Osteoblast (primary cell): ENCODE results near the gene CSTB. TPM values are rescaled to one million over a fixed set of nuclear protein-coding genes. Genes with fewer than 3 reads are reported as not detected.

Experiments used
- DNase-seq: peaks from one replicate; pipeline ENCODE4 v3.0.0; 2011; ENCODE audit warnings: low spot score, mixed read lengths; ENCODE audit not compliant: insufficient read length; ENCODE audit errors: missing footprints
- H2AFZ ChIP-seq: 2 replicates; pipeline ENCODE4 v1.6.0; 2011; ENCODE audit warnings: mild to moderate bottlenecking, low read length
- H3K27ac ChIP-seq: 2 replicates; pipeline ENCODE4 v1.5.1; 2011; ENCODE audit warnings: mild to moderate bottlenecking, low read depth, low read length, moderate library complexity
- H3K27me3 ChIP-seq: 2 replicates; pipeline ENCODE4 v1.6.0; 2012; ENCODE audit warnings: mild to moderate bottlenecking, control low read depth, inconsistent platforms, low read length, moderate library complexity; ENCODE audit not compliant: insufficient read depth
- H3K36me3 ChIP-seq: 2 replicates; pipeline ENCODE4 v1.5.1; 2011; ENCODE audit warnings: mild to moderate bottlenecking, low read length, control low read depth, moderate library complexity; ENCODE audit not compliant: insufficient read depth
- H3K4me1 ChIP-seq: 2 replicates; pipeline ENCODE4 v1.5.1; 2011; ENCODE audit warnings: mild to moderate bottlenecking, low read length, control low read depth, moderate library complexity; ENCODE audit not compliant: insufficient read depth
- H3K4me2 ChIP-seq: 2 replicates; pipeline ENCODE4 v1.6.0; 2011; ENCODE audit warnings: mild to moderate bottlenecking, low read length; ENCODE audit not compliant: insufficient read depth
- H3K4me3 ChIP-seq: fragments of 200-600 bp; sonication (generic); 3 replicates; pipeline ENCODE4 v1.5.1; 2012; ENCODE audit warnings: mild to moderate bottlenecking, low read length, inconsistent platforms; ENCODE audit not compliant: insufficient read depth
- H3K79me2 ChIP-seq: 2 replicates; pipeline ENCODE4 v1.6.0; 2012; ENCODE audit warnings: mild to moderate bottlenecking, low read length, control low read depth, inconsistent platforms; ENCODE audit not compliant: insufficient read depth
- H3K9me3 ChIP-seq: 2 replicates; pipeline ENCODE4 v1.5.1; 2011; ENCODE audit warnings: low read depth, low read length, control low read depth
- H4K20me1 ChIP-seq: 2 replicates; pipeline ENCODE4 v1.6.0; 2012; ENCODE audit warnings: mild to moderate bottlenecking, low read length, control low read depth; ENCODE audit not compliant: insufficient read depth
- CTCF ChIP-seq: IDR thresholded peaks from 2 replicates; pipeline ENCODE4 v1.5.1; 2011; ENCODE audit warnings: mild to moderate bottlenecking, low read depth, low read length, moderate library complexity; ENCODE audit errors: extremely low read depth
- total RNA-seq: library from RNA; depleted of rRNA; stranded (reverse); fragments of >200 nt; gene quantifications from 2 replicates; pipeline ENCODE4 v1.2.3, GENCODE V29; 2012

Gene CSTB
- total RNA-seq, 1 donor: 14.8 TPM

DNA sequence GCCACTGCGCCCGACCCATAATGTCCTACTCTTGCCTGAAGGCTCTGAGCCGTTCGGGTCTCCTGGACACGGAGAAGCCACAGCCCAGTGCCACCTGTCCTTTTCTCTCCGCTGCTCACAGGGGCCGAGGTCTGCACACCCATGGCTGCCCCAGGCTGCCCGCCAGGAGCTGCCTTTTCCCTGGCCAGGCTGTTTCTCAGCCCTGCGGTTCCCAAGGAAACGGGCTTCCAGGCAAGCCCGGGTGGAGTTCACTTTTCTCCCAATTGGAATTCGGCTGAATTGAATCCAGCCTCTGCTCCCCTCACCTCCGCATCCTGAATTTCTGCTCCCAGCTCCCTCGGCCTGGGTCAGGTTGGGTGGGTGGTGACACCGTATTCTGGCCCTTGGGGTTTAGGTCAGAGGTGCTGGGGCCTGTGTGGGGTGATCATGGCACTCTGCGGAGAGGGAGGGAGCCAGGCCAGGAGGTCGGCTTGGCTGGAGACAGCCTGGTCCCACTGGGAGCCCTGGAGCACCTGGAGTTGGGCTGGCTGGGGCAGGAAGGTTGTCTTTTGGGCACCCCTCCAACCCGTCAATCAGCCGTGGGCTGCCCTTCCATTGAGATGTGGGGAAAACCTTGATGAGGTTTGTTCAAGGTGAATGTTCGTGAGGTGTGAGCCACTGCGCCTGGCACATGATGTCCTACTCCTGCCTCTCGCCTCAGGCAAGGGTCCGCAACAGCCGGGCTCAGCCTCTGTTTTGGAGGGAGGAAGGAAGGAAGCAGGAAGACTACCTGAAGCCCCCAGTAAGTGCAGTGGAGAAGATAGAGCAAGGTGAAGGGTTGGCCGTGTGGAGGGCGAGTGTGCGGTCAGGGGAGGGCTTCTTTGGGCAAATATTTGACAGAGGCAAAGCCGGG lies 38.4 kb upstream of the CSTB start:
- Histone ChIP-seq H3K4me3 (no peak overlapping the region), H2AFZ (no peak overlapping the region), H3K79me2 (no peaks in the 10 kb centered on the region), H3K27ac (no peak overlapping the region), H4K20me1 (no peaks in the 10 kb centered on the region), H3K9me3 (peaks cover 7% of the 10 kb centered on the region), H3K27me3 (peaks cover 7% of the 10 kb centered on the region), H3K4me1 (peaks cover 2% of the 10 kb centered on the region), H3K36me3 (no peaks in the 10 kb centered on the region), H3K4me2 (no peak overlapping the region)
- no peak for TF ChIP-seq CTCF
- DNase-seq: peak; percentile 93

GRCh38 chr21:43813656-43813980 lies 37.5 kb upstream of the CSTB start:
- no peak for DNase-seq
- Histone ChIP-seq H3K27me3 (peaks cover 7% of the 10 kb centered on the region), H2AFZ (no peak overlapping the region), H3K79me2 (no peaks in the 10 kb centered on the region), H3K9me3 (peaks cover 4% of the 10 kb centered on the region), H3K4me2 (no peak overlapping the region), H4K20me1 (no peaks in the 10 kb centered on the region), H3K4me3 (no peak overlapping the region), H3K36me3 (no peaks in the 10 kb centered on the region), H3K4me1 (peaks cover 2% of the 10 kb centered on the region), H3K27ac (no peak overlapping the region)
- no peak for TF ChIP-seq CTCF

DNA sequence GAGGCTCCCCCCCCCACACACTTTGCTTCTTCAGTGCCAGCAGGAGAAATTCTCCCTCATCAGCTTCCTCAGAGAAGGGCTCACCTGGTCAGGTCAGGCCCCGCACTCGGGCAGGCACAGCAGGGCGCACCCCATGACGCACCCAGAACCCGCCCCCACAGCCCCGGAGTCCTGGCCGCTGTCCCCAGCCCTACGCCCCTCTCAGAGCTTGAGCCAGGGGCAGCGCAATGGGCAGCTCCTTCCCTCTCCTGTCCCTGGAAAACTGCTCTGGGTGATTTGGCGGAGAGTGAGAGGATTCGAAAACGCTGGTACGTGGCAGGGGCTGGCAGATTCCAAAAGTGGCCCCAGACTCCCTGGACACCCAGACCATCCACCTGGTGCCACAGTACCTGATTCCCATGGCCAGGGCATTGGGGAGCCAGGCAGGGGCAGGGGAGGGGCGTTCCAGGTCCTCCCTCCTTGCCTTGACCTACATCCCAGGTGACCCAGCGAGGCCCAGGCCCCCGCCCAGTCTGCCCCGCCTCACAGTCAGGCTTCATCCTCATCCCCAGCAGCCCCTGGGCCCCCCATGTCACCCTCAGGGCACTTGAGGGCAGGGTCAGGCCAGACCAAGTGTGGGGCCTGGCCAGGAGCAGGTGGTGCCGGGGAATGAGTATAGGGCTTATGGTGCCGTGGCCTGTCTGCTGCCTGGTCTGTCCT lies 37.0 kb upstream of the CSTB start:
- peaks cover 7% of the 10 kb centered on the region for H3K27me3 ChIP-seq
- peak; percentile 84 for DNase-seq
- no peaks in the 10 kb centered on the region for H3K79me2 ChIP-seq
- no peak for TF ChIP-seq CTCF
- H3K4me3 ChIP-seq: no peak overlapping the region
- H3K4me2 ChIP-seq: no peak overlapping the region
- no peak overlapping the region for H3K27ac ChIP-seq
- H2AFZ ChIP-seq: no peak overlapping the region
- no peaks in the 10 kb centered on the region for H3K36me3 ChIP-seq
- H3K9me3 ChIP-seq: no peaks in the 10 kb centered on the region
- peaks cover 2% of the 10 kb centered on the region for H3K4me1 ChIP-seq
- H4K20me1 ChIP-seq: no peaks in the 10 kb centered on the region
